HepG2 (cell line): ENCODE results near the gene SRRM3. TPM values are rescaled to one million over a fixed set of nuclear protein-coding genes. Genes with fewer than 3 reads are reported as not detected.

ENCODE experiments used
- DPF2 ChIP-seq: sonication (generic); formaldehyde crosslinking; IDR thresholded peaks from 2 replicates; pipeline ENCODE4 v1.4.0; 2020; ENCODE audit warnings: mild to moderate bottlenecking, low read depth, missing genetic modification reagents, borderline replicate concordance
- FOXA1 ChIP-seq, 2 experiments: fragments of 450-650 bp in 1 of 2; sonication (generic) in 1 of 2; formaldehyde crosslinking in 1 of 2; IDR thresholded peaks; 2 replicates each; pipeline versions ENCODE4 v1.4.0 to v1.6.1; 2016 to 2020; ENCODE audit warnings: missing genetic modification reagents in 1 of 2
- GABPA ChIP-seq, 2 experiments: IDR thresholded peaks; 2 replicates each; pipeline ENCODE4 v1.6.1; 2011 to 2016; ENCODE audit warnings: low read depth in 2 of 2, low read length in 1 of 2, missing biosample characterization in 1 of 2, missing genetic modification characterization in 1 of 2
- HNRNPL ChIP-seq: fragments of 200-400 bp; formaldehyde crosslinking; IDR thresholded peaks from 2 replicates; pipeline ENCODE4 v1.6.1; 2017; ENCODE audit warnings: mild to moderate bottlenecking, low read depth, low read length
- HOXA5 ChIP-seq: sonication (generic); formaldehyde crosslinking; IDR thresholded peaks from 2 replicates; pipeline ENCODE4 v1.4.0; 2020; ENCODE audit warnings: missing genetic modification reagents
- MIER3 ChIP-seq: IDR thresholded peaks from 2 replicates; pipeline ENCODE4 v1.6.1; 2016; ENCODE audit warnings: missing compliant biosample characterization, borderline replicate concordance
- NFYB ChIP-seq: sonication (generic); formaldehyde crosslinking; IDR thresholded peaks from 2 replicates; pipeline ENCODE4 v1.4.0; 2020; ENCODE audit warnings: missing genetic modification reagents
- PCBP1 ChIP-seq: fragments of 200-400 bp; formaldehyde crosslinking; IDR thresholded peaks from 2 replicates; pipeline ENCODE4 v1.6.1; 2017; ENCODE audit warnings: mild to moderate bottlenecking, low read depth, low read length, borderline replicate concordance
- PHF21A ChIP-seq: sonication (generic); formaldehyde crosslinking; IDR thresholded peaks from 2 replicates; pipeline ENCODE4 v1.5.0; 2020; ENCODE audit warnings: mild to moderate bottlenecking, missing genetic modification reagents
- SOX5 ChIP-seq: IDR thresholded peaks from 2 replicates; pipeline ENCODE4 v1.6.1; 2016; ENCODE audit warnings: borderline replicate concordance
- SP1 ChIP-seq, 2 experiments: fragments of 450-650 bp in 1 of 2; sonication (generic) in 1 of 2; formaldehyde crosslinking in 1 of 2; IDR thresholded peaks; 2 replicates each; pipeline versions ENCODE4 v1.4.0 to v1.6.1; 2016 to 2020; ENCODE audit warnings: missing genetic modification reagents in 1 of 2
- TAF1 ChIP-seq: sonication (generic); formaldehyde crosslinking; IDR thresholded peaks from 2 replicates; pipeline ENCODE4 v1.4.0; 2020; ENCODE audit warnings: missing genetic modification reagents
- ZFP82 ChIP-seq: sonication (generic); formaldehyde crosslinking; IDR thresholded peaks from 2 replicates; pipeline ENCODE4 v1.5.1; 2020; ENCODE audit warnings: mild to moderate bottlenecking, missing genetic modification reagents, borderline replicate concordance
- ZNF432 ChIP-seq: sonication (generic); formaldehyde crosslinking; IDR thresholded peaks from 2 replicates; pipeline ENCODE4 v1.5.0; 2020; ENCODE audit warnings: missing genetic modification reagents, mild to moderate bottlenecking, borderline replicate concordance
- ZNF883 ChIP-seq: sonication (generic); formaldehyde crosslinking; IDR thresholded peaks from 2 replicates; pipeline ENCODE4 v1.5.1; 2020; ENCODE audit warnings: mild to moderate bottlenecking, missing genetic modification reagents; ENCODE audit errors: not compliant biosample characterization
- polyA plus RNA-seq, 8 experiments: library from polyadenylated mRNA; depleted of rRNA in 3 of 8; stranded (reverse) in 7 of 8; unstranded in 1 of 8; fragments of >200 nt; fragmentation: Illumina TruSeq in 4 of 8; extraction: Trizol in 4 of 8; gene quantifications; 2 replicates each; pipeline versions ENCODE4 v1.2.1 to v1.2.3, GENCODE V29; 2011 to 2016; ENCODE audit warnings: low read depth in 4 of 8, missing spikeins in 1 of 8, mixed read lengths in 1 of 8; ENCODE audit not compliant: insufficient read depth in 1 of 8
- total RNA-seq, 5 experiments: library from RNA; depleted of rRNA; stranded (reverse); fragments of >200 nt; fragmentation: Illumina TruSeq; extraction: Trizol; gene quantifications; 2 replicates each; pipeline ENCODE4 v1.2.3, GENCODE V29; 2016; ENCODE audit warnings: low read depth in 1 of 5
- TF ChIP-seq, protein P1 (sequence below): sonication (generic); formaldehyde crosslinking; IDR thresholded peaks from 2 replicates; pipeline ENCODE4 v1.5.0; 2020; ENCODE audit warnings: mild to moderate bottlenecking, missing genetic modification reagents
- TF ChIP-seq, protein P2 (sequence below): sonication (generic); formaldehyde crosslinking; IDR thresholded peaks from 2 replicates; pipeline ENCODE4 v1.5.0; 2020; ENCODE audit warnings: mild to moderate bottlenecking, missing genetic modification reagents, borderline replicate concordance
- TF ChIP-seq, protein P3 (sequence below): sonication (generic); formaldehyde crosslinking; IDR thresholded peaks from 2 replicates; pipeline ENCODE4 v1.4.0; 2020; ENCODE audit warnings: missing genetic modification reagents
- TF ChIP-seq, protein P4 (sequence below): sonication (generic); formaldehyde crosslinking; conservative IDR thresholded peaks from 2 replicates; pipeline ENCODE4 v1.8.1; 2023; ENCODE audit warnings: missing genetic modification reagents

The SRRM3 gene
- total and polyA plus RNA-seq, 2 of the 13 experiments (the other 11 are each of a cell fraction or from before 2014, with no cell fraction given) = 0.13 to 0.54 TPM

DNA sequence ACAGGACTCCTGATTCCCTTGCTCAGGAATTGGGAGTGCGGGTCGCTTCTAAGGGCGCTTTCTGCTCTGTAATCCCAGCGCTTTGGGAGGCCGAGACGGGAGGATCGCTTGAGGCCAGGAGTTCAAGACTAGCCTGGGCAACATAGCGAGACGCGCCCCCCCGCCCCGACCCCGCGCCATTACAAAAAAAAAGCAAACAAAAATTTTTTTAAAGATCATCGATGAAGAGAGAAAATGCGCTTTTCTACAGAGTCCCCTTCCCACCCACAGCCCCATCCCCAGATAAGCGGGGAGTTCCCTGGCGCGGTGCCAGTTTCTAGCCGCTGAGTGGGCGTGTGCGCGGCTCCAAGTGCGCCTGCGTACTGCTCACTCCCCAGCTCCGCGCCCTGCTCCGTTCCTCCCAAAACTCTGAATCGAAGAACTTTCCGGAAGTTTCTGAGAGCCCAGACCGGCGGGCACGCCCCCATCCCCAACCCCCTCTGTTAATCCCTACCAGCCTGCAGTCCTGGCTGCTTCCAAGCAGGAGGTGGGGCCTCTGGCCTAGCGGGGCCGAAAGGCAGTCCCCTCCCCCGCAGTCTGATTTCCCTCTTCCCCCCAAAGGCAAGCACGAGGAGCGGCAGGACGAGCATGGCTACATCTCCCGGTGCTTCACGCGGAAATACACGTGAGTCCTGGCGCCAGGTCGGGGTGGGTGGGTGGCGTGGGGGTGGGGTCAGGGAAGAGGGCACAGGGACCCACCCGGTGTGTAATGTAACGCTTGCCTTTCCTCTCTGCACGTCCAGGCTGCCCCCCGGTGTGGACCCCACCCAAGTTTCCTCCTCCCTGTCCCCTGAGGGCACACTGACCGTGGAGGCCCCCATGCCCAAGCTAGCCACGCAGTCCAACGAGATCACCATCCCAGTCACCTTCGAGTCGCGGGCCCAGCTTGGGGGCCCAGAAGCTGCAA, 101.8 kb downstream of the SRRM3 start (continued):
- TF ChIP-seq, protein P1, sequence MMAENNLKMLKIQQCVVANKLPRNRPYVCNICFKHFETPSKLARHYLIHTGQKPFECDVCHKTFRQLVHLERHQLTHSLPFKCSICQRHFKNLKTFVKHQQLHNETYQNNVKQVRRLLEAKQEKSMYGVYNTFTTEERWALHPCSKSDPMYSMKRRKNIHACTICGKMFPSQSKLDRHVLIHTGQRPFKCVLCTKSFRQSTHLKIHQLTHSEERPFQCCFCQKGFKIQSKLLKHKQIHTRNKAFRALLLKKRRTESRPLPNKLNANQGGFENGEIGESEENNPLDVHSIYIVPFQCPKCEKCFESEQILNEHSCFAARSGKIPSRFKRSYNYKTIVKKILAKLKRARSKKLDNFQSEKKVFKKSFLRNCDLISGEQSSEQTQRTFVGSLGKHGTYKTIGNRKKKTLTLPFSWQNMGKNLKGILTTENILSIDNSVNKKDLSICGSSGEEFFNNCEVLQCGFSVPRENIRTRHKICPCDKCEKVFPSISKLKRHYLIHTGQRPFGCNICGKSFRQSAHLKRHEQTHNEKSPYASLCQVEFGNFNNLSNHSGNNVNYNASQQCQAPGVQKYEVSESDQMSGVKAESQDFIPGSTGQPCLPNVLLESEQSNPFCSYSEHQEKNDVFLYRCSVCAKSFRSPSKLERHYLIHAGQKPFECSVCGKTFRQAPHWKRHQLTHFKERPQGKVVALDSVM (CRISPR knock-in tag) = peak; percentile 98
- TF ChIP-seq NFYB (CRISPR knock-in tag) = 0 out of 2 replicates have a peak, but pooled peaks have one; percentile 30
- TF ChIP-seq SP1 (IDR thresholded peaks at IDR 0.05) = no peak
- peak; percentile 57 for TF ChIP-seq SP1 (CRISPR knock-in tag; IDR thresholded peaks at IDR 0.05)
- peak; percentile 64; the same call in 1 of the 2 replicates for TF ChIP-seq HOXA5 (CRISPR knock-in tag)
- TF ChIP-seq ZNF432 = no peak
- TF ChIP-seq TAF1 (CRISPR knock-in tag) = peak; percentile 38; the same call in 1 of the 2 replicates
- TF ChIP-seq PCBP1 = peak; percentile 74; the same call in 1 of the 2 replicates
- 0 out of 2 replicates have a peak, but pooled peaks have one; percentile 29 for TF ChIP-seq HNRNPL
- 0 out of 2 replicates have a peak, but pooled peaks have one; percentile 45 for TF ChIP-seq PHF21A (CRISPR knock-in tag)
- no peak for TF ChIP-seq DPF2
- TF ChIP-seq GABPA (IDR thresholded peaks at IDR 0.05; ENCODE audit: low read depth, low read length) = no peak
- peak; percentile 63; the same call in 1 of the 2 replicates for TF ChIP-seq GABPA (CRISPR knock-in tag; IDR thresholded peaks at IDR 0.05; ENCODE audit: low read depth)
- TF ChIP-seq, protein P2, sequence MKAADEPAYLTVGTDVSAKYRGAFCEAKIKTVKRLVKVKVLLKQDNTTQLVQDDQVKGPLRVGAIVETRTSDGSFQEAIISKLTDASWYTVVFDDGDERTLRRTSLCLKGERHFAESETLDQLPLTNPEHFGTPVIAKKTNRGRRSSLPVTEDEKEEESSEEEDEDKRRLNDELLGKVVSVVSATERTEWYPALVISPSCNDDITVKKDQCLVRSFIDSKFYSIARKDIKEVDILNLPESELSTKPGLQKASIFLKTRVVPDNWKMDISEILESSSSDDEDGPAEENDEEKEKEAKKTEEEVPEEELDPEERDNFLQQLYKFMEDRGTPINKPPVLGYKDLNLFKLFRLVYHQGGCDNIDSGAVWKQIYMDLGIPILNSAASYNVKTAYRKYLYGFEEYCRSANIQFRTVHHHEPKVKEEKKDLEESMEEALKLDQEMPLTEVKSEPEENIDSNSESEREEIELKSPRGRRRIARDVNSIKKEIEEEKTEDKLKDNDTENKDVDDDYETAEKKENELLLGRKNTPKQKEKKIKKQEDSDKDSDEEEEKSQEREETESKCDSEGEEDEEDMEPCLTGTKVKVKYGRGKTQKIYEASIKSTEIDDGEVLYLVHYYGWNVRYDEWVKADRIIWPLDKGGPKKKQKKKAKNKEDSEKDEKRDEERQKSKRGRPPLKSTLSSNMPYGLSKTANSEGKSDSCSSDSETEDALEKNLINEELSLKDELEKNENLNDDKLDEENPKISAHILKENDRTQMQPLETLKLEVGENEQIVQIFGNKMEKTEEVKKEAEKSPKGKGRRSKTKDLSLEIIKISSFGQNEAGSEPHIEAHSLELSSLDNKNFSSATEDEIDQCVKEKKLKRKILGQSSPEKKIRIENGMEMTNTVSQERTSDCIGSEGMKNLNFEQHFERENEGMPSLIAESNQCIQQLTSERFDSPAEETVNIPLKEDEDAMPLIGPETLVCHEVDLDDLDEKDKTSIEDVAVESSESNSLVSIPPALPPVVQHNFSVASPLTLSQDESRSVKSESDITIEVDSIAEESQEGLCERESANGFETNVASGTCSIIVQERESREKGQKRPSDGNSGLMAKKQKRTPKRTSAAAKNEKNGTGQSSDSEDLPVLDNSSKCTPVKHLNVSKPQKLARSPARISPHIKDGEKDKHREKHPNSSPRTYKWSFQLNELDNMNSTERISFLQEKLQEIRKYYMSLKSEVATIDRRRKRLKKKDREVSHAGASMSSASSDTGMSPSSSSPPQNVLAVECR = no peak; the same call in 1 of the 2 replicates
- 0 out of 2 replicates have a peak, but pooled peaks have one; percentile 36 for TF ChIP-seq ZFP82 (CRISPR knock-in tag)
- TF ChIP-seq, protein P3, sequence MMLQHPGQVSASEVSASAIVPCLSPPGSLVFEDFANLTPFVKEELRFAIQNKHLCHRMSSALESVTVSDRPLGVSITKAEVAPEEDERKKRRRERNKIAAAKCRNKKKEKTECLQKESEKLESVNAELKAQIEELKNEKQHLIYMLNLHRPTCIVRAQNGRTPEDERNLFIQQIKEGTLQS = 0 out of 2 replicates have a peak, but pooled peaks have one; percentile 28
- TF ChIP-seq, protein P4, sequence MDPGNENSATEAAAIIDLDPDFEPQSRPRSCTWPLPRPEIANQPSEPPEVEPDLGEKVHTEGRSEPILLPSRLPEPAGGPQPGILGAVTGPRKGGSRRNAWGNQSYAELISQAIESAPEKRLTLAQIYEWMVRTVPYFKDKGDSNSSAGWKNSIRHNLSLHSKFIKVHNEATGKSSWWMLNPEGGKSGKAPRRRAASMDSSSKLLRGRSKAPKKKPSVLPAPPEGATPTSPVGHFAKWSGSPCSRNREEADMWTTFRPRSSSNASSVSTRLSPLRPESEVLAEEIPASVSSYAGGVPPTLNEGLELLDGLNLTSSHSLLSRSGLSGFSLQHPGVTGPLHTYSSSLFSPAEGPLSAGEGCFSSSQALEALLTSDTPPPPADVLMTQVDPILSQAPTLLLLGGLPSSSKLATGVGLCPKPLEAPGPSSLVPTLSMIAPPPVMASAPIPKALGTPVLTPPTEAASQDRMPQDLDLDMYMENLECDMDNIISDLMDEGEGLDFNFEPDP (CRISPR knock-in tag) = no peak
- TF ChIP-seq MIER3 = peak; percentile 56; the same call in 1 of the 2 replicates
- TF ChIP-seq SOX5 = peak; percentile 55; the same call in 1 of the 2 replicates
- no peak for TF ChIP-seq ZNF883 (CRISPR knock-in tag)
- no peak for TF ChIP-seq FOXA1 (IDR thresholded peaks at IDR 0.05)
- TF ChIP-seq FOXA1 (CRISPR knock-in tag; IDR thresholded peaks at IDR 0.05) = no peak
